Suprapubic skin (tissue), 4 donors: Measurements from ENCODE around the gene ADCY5.

Experiments used
- EP300 ChIP-seq: sonication (generic); formaldehyde crosslinking; IDR thresholded peaks from one replicate; pipeline ENCODE4 v1.6.1; 2017; ENCODE audit warnings: antibody characterized with exemption
- POLR2A ChIP-seq, 2 donors: fragments of 450-650 bp; IDR thresholded peaks; one replicate each; pipeline ENCODE4 v1.6.1; 2017; ENCODE audit warnings: antibody characterized with exemption in 2 of 2, mild to moderate bottlenecking in 2 of 2, moderate library complexity in 2 of 2
- POLR2AphosphoS5 ChIP-seq, 3 donors: sonication (generic); formaldehyde crosslinking; IDR thresholded peaks; one replicate each; pipeline ENCODE4 v1.6.1; 2017; ENCODE audit warnings: antibody characterized with exemption in 3 of 3
- TF ChIP-seq, protein P1 (sequence below), 2 donors: fragments of 200-600 bp in 1 of 2; fragments of 450-650 bp in 1 of 2; sonication (generic) in 1 of 2; IDR thresholded peaks; one replicate each; pipeline ENCODE4 v1.5.1; 2016 to 2019; ENCODE audit warnings: antibody characterized with exemption in 2 of 2, mild to moderate bottlenecking in 1 of 2, moderate library complexity in 1 of 2

DNA sequence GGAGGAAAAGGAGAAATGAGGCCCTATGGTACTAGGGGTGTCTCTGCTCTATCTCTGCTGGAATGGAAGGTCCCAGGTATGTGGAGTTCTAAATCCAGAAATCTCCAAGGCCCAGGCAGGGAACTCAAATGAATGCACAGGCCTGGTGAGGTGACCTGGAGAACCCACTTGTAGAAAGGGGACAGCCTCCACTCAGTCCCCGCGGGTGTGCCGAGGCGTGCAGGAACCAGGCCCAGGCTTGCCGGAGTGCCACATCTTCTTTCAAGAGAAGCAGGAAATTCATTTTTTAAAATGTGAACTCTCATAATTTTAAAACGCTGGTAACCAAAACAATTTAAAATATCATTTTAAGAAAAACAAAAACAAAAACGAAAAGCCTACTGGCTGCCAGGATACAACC is 32.2 kb upstream of the ADCY5 start:
- TF ChIP-seq, protein P1, sequence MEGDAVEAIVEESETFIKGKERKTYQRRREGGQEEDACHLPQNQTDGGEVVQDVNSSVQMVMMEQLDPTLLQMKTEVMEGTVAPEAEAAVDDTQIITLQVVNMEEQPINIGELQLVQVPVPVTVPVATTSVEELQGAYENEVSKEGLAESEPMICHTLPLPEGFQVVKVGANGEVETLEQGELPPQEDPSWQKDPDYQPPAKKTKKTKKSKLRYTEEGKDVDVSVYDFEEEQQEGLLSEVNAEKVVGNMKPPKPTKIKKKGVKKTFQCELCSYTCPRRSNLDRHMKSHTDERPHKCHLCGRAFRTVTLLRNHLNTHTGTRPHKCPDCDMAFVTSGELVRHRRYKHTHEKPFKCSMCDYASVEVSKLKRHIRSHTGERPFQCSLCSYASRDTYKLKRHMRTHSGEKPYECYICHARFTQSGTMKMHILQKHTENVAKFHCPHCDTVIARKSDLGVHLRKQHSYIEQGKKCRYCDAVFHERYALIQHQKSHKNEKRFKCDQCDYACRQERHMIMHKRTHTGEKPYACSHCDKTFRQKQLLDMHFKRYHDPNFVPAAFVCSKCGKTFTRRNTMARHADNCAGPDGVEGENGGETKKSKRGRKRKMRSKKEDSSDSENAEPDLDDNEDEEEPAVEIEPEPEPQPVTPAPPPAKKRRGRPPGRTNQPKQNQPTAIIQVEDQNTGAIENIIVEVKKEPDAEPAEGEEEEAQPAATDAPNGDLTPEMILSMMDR (IDR thresholded peaks at IDR 0.05) = no peak
- TF ChIP-seq POLR2A (IDR thresholded peaks at IDR 0.05) (no peak), POLR2AphosphoS5 (IDR thresholded peaks at IDR 0.05) (no peak), EP300 (no peak)
